Measurements from ENCODE around the gene HOXC13. TPM values are rescaled to one million over a fixed set of nuclear protein-coding genes. Genes with fewer than 3 reads are reported as not detected.

Gene HOXC13
- total RNA-seq, 1 donor from 2014 or later = not detected

DNA sequence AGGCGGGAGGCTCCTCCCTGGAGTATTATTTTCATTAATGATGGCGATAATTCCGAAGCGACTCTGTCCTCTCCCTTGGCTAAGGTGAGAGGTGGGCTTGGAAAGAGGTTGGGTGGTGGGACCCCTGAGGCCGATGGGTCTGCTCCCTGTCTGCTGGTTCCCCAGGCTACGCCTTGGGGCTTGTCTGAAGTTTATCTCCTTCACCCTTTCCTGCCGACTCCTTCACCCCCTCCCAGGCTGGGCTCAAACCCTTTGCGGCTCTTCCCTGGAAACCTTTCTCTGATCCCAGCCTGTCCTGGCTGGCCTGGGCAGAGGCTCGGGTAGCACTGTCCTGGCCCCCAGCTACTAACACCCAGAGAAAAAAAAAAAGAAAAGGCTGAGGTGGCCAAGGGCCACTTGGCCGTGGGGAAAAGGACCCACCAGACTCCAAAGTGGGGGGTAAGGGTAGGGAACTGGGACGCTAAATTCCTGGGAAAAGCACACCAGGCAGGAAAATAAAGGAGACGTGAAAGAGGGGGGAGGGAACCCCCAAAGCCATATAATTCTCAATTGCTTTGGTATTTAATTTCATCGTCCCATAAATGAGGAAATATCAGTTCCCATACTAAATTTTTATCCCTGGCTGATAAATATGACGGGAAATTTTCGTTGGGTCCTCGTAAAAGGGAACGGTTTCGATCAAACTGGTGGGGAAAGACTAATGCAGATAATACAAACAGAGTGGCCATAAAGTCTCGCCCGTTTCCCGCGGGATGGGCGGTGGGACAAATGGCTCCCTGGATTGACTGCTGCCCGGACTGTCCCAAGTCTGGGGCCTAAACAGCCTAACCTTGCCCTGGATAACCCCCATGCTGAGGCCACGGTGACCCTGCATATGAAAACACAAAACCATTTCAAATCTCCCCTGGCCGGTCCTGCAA, 44.3 kb downstream of the HOXC13 start:
- no peak for DNase-seq

DNA sequence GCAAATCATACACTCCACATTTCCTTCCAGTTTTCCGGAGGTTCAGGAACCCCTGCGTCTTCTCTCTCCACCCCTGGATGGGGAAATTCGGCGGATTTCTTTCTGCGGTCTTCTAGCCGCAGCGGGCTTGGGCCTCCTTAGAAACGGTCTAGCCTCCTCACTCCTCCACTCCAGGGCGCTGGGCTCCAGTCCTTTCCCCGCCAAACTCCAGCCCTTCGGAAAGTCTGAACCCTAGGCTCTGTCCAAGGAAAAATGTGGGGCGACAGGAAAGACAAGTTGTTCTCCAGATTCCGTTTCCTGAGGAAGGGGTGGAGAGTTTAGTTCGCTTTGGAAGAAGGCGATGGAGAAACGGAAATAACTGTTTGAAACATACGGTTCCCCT, 44.9 kb downstream of the HOXC13 start:
- no peak for DNase-seq

DNA sequence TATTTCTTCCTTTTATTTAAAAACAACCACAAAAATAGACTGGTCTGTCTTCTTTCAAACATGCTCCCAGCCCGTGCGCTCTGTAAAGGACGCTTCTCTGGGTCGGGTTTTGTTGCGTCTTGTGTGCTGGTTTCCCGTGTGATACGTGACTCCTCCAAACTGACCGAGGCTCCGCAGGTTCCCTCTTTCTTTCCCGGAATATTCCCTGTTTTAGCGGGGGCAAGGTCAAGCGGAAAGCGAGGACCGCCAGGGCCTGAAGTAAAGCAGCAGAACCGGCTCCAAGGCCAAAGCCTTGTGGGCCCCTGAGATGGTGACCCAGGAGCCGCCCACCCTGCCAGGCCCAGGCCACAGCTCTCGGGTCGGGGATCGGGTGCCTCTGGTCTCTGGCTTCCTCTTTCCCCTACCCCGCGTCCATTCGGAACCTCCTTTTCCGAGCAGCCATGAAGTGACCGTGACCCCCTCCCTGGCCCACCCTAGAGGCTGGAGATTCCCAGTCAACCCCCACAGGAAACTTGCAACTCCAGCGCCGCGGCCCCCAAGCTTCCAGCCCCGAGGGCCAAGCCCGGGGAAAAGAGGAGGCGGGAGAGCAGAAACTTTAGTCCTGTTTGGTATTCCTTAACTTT, 45.4 kb downstream of the HOXC13 start:
- DNase-seq = no peak

DNA sequence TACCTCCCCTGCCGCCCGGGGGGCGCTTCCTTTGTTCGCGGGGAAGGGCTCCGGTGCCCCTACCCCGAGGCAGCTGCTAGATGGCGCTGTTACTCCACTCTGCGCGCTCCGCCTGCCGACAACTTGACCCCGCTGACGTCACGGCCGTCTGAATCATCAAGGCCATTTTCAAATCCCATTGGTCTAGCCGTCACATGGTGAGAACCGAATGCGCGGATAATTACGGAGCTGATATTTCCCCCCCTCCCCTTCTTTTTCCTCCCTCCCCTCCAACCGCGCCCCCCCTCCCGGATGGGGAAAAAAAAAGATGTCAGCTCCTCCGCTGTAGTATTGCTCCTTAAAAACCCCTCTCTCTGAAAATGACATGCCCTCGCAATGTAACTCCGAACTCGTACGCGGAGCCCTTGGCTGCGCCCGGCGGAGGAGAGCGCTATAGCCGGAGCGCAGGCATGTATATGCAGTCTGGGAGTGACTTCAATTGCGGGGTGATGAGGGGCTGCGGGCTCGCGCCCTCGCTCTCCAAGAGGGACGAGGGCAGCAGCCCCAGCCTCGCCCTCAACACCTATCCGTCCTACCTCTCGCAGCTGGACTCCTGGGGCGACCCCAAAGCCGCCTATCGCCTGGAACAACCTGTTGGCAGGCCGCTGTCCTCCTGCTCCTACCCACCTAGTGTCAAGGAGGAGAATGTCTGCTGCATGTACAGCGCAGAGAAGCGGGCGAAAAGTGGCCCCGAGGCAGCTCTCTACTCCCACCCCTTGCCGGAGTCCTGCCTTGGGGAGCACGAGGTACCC, 46.5 kb downstream of the HOXC13 start, which contains the start of gene HOXC10:
Gene HOXC10, plus strand, starts transcription at position 246 of the 791 bp plus-strand sequence. Its CDS starts 114 bp downstream, at position 360.
- peak; percentile 89 for DNase-seq

DNA sequence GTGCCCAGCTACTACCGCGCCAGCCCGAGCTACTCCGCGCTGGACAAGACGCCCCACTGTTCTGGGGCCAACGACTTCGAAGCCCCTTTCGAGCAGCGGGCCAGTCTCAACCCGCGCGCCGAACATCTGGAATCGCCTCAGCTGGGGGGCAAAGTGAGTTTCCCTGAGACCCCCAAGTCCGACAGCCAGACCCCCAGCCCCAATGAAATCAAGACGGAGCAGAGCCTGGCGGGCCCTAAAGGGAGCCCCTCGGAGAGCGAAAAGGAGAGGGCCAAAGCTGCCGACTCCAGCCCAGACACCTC, 47.0 kb downstream of the HOXC13 start:
- no peak for DNase-seq

DNA sequence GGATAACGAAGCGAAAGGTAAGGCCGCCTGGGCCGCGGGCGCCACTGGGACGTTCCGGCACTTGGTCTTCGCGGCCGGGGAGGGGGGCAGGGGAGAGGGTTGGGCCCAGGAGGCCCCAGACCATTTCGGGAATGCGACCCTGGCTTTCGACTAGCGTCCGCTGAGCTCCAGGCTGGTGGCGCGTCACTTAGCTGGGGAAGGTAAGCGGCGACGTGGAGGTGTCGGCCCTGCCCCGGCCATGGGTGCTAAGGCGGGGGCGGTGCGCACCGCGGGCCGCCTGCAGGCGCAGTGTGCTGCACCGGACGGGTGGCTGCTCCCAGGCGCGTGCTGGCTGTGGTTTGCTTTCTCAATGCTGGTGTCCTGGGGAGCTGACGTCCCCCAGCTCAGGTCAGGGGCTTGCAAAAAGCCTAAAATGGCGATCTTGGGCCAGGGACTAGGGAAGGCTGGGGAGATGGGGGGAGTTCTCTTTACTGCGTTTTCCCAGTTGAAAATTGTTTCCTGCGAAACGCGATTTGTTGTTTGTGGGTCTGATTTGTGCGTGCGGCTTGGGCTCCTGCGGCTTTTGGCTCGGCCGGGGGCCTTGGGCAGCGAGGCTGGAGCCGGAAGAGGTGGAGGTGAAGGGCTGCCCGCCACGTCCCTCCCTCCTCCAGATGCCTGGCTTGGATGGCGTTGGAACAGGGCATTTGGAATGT, 47.5 kb downstream of the HOXC13 start:
- no peak for DNase-seq

DNA sequence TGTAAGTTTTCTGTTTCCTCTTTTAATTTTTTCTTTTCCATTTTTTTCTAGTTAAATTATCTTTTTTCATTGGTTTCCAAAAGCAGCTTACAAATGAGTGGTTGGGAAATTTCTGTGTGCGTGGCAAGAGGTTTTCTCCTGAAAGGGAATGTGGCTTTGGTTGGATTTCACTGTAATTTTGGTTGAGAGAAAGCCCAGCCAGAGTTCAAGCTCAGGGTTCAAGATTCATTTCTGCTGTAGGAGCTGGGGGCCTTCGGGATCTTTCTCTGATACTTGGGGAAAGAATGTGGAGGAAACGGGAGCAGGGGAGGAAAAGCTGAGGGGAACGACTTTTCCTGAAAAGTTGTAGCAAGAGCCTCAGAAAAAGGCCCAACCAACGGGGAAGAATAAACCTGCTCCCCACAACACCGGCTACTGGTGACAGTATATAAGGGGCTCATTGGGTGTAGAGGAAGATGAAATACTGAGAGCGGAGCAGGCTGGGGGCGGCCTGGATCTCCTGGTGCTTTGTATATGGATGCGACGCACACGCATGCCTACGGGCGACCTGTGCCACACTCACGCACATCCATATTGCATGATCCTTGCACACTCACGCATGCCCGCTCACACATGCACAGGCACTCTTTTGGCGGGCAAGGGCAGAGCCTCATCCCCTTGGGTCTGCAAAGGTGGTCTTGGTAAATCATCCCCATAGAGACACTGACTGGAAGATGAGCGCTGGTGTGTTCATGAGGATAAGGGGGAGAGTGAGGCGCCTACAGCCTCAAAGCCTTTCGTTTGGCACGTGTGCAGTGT, 48.3 kb downstream of the HOXC13 start:
- DNase-seq = no peak

DNA sequence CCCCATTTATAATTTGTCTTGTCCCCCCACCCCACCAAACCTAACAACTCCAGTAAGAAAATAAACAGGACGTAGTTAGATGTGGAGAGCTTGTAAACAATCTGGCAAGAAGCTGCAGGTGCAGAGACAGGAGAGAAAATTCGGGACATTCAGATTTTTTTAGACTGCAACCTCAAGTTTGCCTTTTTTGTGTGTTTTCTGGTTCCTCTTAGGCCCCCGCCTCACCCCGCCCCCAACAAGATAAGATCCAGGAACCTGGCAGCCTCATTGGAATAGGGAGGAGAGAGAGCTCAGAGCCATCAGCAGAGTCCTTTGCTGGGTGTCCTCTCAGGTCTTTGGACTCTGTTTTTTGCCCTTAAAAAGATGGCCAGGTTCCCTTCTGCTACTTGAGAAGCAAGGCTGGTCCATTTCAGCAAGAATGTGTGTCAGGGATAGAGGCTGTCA, 49.2 kb downstream of the HOXC13 start:
- no peak for DNase-seq

DNA sequence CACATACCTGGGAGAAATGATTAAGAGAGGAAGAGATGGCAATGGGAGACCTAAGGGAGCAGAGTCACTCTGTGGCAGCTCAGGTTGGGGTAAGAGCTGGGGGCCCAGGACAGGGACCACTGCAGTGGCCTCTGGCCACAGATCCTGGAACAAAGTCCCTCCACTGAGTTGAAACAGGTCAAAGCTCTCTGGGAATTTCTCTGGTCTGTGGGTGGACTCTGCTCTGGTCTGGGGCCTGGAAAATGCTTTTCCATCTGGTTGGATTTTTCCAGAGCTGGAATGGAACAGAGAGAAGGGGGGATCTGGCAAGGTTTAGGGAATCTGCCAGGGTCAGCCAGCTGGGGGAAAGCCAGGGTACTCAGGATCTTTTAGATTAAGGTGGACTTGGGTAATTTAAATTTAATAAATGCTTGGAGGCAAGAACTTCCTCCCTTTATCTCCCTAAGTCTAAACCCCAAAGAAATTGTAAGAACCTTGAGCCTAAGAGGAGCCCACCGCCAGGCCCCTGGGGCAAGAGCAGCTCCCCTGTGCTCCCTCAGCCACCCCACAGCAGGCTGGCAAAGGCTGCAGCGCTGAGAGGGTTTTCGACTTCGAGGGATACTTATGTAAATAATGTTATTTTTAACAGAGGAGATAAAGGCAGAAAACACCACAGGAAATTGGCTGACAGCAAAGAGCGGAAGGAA, 50.1 kb downstream of the HOXC13 start:
- no peak for DNase-seq

DNA sequence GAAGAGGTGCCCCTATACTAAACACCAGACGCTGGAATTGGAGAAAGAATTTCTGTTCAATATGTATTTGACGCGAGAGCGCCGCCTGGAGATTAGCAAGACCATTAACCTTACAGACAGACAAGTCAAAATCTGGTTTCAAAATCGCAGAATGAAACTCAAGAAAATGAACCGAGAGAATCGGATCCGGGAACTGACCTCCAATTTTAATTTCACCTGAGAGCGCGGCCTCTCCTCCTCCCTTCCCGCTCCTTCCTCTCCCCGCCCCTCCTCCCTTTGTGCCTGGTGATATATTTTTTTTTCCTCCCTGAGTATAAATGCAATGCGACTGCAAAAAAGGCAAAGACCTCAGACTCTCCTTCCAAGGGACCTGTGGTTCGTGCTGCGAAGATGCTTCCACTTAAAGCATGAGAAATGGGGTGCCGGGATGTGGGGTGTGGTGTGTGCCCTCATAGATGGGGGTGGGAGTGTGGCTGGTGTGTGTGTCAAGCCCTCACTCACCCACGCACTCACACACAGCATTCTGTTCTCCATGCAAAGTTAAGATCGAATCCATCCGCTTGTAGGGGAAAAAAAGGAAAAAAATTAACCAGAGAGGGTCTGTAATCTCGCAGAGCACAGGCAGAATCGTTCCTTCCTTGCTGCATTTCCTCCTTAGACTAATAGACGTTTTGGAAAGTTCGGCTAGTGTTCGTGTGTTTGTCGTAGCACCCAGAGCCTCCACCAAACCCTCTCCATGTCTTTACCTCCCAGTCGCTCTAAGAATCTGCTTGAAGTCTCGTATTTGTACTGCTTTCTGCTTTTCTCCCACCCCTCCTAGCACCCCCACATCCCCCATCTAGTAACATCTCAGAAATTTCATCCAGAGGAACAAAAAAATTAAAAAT, 50.8 kb downstream of the HOXC13 start:
- DNase-seq = peak; percentile 40

DNA sequence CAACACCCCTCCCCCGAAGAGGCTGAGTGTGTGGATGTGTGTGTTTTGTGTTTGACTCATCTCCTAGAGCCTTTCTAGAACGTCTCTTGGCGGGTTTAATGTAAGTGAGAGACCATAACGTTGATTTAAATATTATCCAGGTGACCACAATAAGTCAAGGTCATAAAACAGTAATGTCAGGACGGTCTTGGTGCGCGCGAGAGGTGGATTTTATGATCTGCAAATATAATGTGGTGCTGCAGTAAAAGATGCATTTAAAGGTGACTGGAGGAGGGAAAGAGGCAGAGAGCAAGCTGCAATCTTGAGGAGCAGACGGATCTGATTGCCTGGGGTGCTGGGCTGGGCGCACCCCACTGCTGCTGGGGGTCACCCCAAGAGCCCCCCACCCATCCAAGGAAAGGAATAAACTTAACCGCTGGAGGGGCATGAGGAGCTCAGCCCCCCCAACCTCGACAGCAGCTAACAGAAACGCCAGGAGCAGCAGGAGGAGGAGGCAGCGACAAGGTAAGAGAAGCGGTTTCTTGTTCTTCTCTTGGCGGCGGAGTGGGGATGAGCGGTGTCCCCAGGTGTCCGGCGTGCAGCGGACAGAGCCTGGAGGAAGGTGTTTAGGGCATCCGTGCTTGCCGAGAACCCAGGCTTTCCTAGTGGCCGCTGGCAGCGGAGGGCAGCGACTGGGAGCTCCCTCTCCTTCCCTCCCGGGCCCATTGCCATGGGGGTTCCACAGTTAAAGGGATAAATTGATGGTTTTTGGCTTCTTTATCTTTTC, 51.9 kb downstream of the HOXC13 start:
- DNase-seq = no peak

DNA sequence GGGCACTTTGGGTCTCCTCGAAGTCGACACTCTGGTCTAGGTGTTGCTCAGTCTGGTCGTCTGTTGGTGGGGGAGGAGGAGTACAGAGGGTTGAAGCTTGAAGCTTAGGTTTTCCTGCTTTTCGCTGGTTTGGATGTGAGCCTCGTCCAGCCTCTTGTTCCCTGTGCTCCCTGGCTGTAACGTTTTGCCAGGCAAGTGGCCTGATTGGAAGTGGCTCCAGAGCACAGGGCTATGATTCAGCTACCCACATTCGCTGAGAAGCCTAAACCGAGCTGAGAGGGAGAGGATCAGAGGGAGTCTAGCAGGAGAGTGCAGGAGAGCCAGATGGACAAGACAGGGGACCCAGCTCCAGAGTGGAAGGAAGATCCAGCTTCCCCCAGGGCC, 52.4 kb downstream of the HOXC13 start:
- no peak for DNase-seq

DNA sequence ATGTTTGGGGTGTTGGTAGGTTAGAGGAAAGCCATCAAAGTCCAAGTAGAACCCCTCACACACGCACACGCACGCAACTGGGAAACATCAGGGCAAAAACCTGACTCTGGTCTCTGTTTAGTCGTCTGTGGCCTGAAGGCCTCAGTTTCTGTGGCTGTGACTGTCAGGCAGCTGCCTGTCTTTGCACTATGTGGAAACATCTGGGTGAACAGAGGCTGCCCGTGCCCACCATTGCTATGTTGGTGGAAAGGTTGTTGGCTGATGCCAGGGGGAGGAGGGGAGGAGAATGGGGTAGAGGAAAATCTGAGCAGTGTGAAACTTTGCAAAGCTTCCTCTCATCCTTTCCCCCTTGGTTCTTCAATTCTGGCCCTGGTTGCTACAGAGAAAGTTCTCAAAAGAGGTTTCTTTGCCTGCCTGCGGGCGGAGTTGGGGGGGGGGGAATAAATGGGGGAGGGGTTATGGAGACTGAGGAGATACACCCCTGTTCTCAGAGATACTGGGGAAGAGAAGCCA, 53.8 kb downstream of the HOXC13 start:
- no peak for DNase-seq

DNA sequence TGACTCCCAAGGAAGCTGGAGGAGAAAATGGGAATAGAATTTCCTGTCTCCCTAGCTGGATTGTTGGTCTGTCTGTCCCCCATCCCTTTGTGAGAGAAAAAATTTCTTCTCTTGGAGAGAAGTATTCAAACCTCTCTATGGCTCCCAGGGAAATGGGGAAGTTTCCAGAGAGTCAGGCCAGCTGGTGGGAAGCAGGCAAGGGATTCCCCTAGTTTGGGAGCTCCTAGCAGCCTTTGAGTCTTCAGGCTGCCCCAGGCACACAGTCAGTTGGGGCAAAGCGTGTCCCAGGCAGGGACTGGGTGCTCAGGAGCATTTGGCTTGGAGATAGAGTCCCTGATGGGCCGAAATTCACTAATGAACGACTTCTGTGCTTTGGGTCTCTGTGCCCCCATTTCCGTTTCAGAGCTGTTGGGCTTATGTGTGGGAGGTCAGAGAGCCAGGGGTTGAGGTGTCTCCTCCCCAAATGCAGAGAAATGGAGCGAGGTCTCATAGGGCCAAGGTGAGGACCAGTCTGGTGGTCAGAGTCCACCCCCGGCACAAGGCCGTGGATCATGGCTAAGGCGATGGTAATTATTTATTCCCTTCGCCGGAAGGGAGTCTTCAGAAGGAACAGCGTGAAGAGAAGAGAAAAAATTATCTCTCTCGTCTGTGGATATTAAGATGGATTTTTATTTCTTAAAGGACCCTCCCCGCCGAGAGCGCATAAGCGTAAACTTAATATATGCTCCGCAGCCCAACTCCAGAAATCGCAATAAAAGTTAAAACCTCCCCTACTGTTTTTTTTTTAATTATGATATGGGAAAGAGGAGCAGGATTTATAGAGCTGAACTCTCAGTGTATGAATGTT, 54.8 kb downstream of the HOXC13 start:
- no peak for DNase-seq

DNA sequence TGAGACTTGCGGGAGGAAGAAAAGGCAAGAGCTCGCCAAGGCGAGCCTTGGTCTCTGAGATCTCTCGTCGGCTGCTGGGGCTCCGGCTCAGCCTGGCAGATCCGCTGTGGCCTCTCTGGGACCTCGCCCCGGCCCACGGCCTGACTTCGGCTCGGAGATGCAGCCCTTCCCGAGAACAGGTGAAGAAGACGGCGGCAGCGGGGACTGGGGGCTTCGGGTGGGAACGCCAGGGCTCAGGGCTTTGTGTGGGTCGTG, 55.3 kb downstream of the HOXC13 start:
- no peak for DNase-seq

DNA sequence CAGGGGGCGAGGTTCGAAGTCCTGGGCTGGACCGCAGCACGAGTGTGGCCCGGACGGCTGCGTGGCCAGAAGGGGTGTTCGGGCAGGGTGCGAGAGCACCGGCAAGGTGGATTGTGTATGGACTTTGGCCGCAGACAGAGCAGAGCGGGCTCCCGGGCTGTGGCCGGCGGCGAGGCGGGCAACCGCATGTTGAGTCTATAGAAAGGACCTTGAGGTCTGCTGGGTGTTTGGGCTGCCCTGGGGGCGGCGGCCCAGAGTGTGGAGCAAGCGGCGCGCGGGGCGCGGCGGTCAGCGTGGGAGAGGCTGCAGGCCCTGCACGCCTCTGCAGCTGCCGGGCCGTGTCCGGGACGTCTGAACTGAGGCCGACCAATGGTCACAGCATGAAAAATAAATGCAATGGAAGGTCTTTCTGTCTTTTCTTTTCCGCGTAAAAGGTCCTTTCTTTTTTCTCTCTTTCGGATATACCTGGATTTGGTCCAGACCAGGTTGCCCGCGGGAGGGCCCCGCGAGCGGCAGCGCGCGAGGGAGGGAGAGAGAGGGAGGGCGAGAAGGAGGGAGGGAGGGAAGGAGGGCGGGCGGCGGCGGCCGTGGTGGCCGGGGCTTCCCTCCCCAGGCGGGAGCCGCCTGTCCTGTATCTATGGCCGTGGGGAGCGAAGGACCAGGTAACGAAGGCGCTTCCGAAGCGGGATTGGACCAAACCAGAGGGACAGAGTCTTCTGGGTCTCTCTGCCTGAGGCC, 55.8 kb downstream of the HOXC13 start:
- no peak for DNase-seq

DNA sequence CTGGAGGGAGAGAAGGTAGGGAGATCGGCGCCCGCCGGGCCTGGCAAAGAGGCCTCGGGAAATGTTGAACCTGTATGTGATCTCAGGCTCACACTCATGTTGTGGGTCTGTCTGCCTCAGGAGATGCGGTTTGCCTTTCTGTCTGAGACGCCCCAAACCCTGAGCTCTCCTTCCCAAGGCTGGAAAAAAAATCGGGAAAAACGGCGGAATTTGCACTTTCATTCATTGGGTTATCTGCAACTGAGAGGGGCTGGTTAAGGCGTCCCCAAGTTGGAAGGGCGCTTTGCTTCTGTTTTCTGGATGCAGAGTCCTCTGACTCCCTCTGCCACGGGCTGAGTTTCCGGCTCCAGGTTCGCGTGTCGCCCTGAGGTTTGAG, 56.4 kb downstream of the HOXC13 start:
- DNase-seq = no peak

Data from tongue (tissue), 2 donors.